Stomach smooth muscle (tissue), 2 donors: Measurements from ENCODE around the gene CCDC78.

Experiments used
- H3K27ac ChIP-seq: one replicate; pipeline ENCODE4 v1.7.0; 2013; ENCODE audit warnings: mild to moderate bottlenecking, low read length, inconsistent platforms
- H3K27me3 ChIP-seq, 2 donors: one replicate each; pipeline ENCODE4 v1.7.0; 2013; ENCODE audit warnings: low read length in 2 of 2; ENCODE audit not compliant: insufficient read depth in 2 of 2, control insufficient read depth in 1 of 2
- H3K36me3 ChIP-seq, 2 donors: one replicate each; pipeline ENCODE4 v1.7.0; 2013; ENCODE audit warnings: low read length in 2 of 2; ENCODE audit not compliant: control insufficient read depth in 2 of 2, insufficient read depth in 2 of 2
- H3K4me1 ChIP-seq: one replicate; pipeline ENCODE4 v1.7.0; 2013; ENCODE audit warnings: low read length; ENCODE audit not compliant: control insufficient read depth, insufficient read depth
- H3K4me3 ChIP-seq, 2 donors: one replicate each; pipeline ENCODE4 v1.7.0; 2013; ENCODE audit warnings: low read length in 2 of 2
- H3K9ac ChIP-seq, 2 donors: one replicate each; pipeline ENCODE4 v1.7.0; 2013; ENCODE audit warnings: low read length in 2 of 2, mild to moderate bottlenecking in 1 of 2
- H3K9me3 ChIP-seq, 2 donors: one replicate each; pipeline ENCODE4 v1.7.0; 2013; ENCODE audit warnings: low read length in 2 of 2; ENCODE audit not compliant: control insufficient read depth in 2 of 2
- donor health status: healthy.
- donor health status: Pancreatic carcinoma.

The CCDC78 gene

GRCh38 chr16:726438-727290 lies at the start of gene CCDC78, which contains the start of gene HAGHL:
Gene CCDC78, minus strand, starts transcription at chr16:726443. Its CDS starts 76 bp downstream, at chr16:726367.
Gene HAGHL, plus strand, starts transcription at chr16:727106. Its CDS starts 404 bp downstream, at chr16:727510.
- Histone ChIP-seq H3K4me1 (peaks cover 28% of the 10 kb centered on the region), H3K9ac (no peak within 1 kb of the TSS), H3K4me3 (peak within 1 kb of the TSS; percentile 19 to 69), H3K27ac (no peak within 1 kb of the TSS), H3K27me3 (peaks cover 22 to 26% of the 10 kb centered on the region in 2 donors), H3K36me3 (no peaks in the 10 kb centered on the region), H3K9me3 (no peaks in the 10 kb centered on the region)

GRCh38 chr16:775236-775796 lies 49.1 kb upstream of the CCDC78 start:
- no peaks in the 10 kb centered on the region for H3K4me1 ChIP-seq
- no peak overlapping the region for H3K27ac ChIP-seq
- no peak overlapping the region for H3K9ac ChIP-seq
- H3K36me3 ChIP-seq, result no peaks in the 10 kb centered on the region
- H3K9me3 ChIP-seq, result no peaks in the 10 kb centered on the region
- H3K27me3 ChIP-seq, result peaks cover 11 to 15% of the 10 kb centered on the region in 2 donors
- H3K4me3 ChIP-seq, result no peak overlapping the region

- H3K4me1 ChIP-seq, result no peaks in the 10 kb centered on the region
- no peaks in the 10 kb centered on the region for H3K9me3 ChIP-seq
- H3K9ac ChIP-seq, result no peak overlapping the region
- no peak overlapping the region for H3K27ac ChIP-seq
- peaks cover 10 to 17% of the 10 kb centered on the region in 2 donors for H3K27me3 ChIP-seq
- no peaks in the 10 kb centered on the region for H3K36me3 ChIP-seq
- no peak overlapping the region for H3K4me3 ChIP-seq
Observed at GRCh38 chr16:774086-775001, 48.1 kb upstream of the CCDC78 start.

GRCh38 chr16:772959-773358 lies 46.7 kb upstream of the CCDC78 start:
- H3K9me3 ChIP-seq, result no peaks in the 10 kb centered on the region
- no peak overlapping the region for H3K9ac ChIP-seq
- peaks cover 8 to 15% of the 10 kb centered on the region in 2 donors for H3K27me3 ChIP-seq
- H3K4me3 ChIP-seq, result no peak overlapping the region
- no peaks in the 10 kb centered on the region for H3K36me3 ChIP-seq
- no peak overlapping the region for H3K27ac ChIP-seq
- H3K4me1 ChIP-seq, result no peaks in the 10 kb centered on the region

- H3K27me3 ChIP-seq, result peaks cover 7 to 15% of the 10 kb centered on the region in 2 donors
- H3K27ac ChIP-seq, result no peak overlapping the region
- H3K9me3 ChIP-seq, result no peaks in the 10 kb centered on the region
- H3K4me3 ChIP-seq, result no peak overlapping the region
- no peak overlapping the region for H3K9ac ChIP-seq
- H3K36me3 ChIP-seq, result no peaks in the 10 kb centered on the region
- no peaks in the 10 kb centered on the region for H3K4me1 ChIP-seq
Observed at GRCh38 chr16:770411-770810, 44.2 kb upstream of the CCDC78 start.

- H3K4me3 ChIP-seq, result no peak overlapping the region
- H3K27ac ChIP-seq, result no peak overlapping the region
- no peak overlapping the region for H3K9ac ChIP-seq
- H3K9me3 ChIP-seq, result no peaks in the 10 kb centered on the region
- peaks cover 4 to 15% of the 10 kb centered on the region in 2 donors for H3K27me3 ChIP-seq
- H3K4me1 ChIP-seq, result no peaks in the 10 kb centered on the region
- H3K36me3 ChIP-seq, result no peaks in the 10 kb centered on the region
Observed at GRCh38 chr16:769934-770333, 43.7 kb upstream of the CCDC78 start.

- no peak overlapping the region for H3K27ac ChIP-seq
- H3K4me1 ChIP-seq, result no peaks in the 10 kb centered on the region
- H3K36me3 ChIP-seq, result no peaks in the 10 kb centered on the region
- H3K9me3 ChIP-seq, result no peaks in the 10 kb centered on the region
- H3K4me3 ChIP-seq, result no peak overlapping the region
- H3K27me3 ChIP-seq, result peaks cover 4 to 15% of the 10 kb centered on the region in 2 donors
- no peak overlapping the region for H3K9ac ChIP-seq
Observed at GRCh38 chr16:769184-769784, 43.0 kb upstream of the CCDC78 start.

- no peaks in the 10 kb centered on the region for H3K9me3 ChIP-seq
Observed at GRCh38 chr16:768428-768827, 42.2 kb upstream of the CCDC78 start.

GRCh38 chr16:767743-768235 lies 41.5 kb upstream of the CCDC78 start:
- Histone ChIP-seq H3K4me1 (no peaks in the 10 kb centered on the region), H3K9me3 (no peaks in the 10 kb centered on the region), H3K27me3 (peaks cover 7 to 13% of the 10 kb centered on the region in 2 donors), H3K36me3 (no peaks in the 10 kb centered on the region), H3K27ac (no peak overlapping the region), H3K9ac (no peak overlapping the region), H3K4me3 (no peak overlapping the region)

More at GRCh38 chr16:768428-768827, 42.2 kb upstream of the CCDC78 start:
- Histone ChIP-seq H3K9ac (no peak overlapping the region), H3K4me1 (no peaks in the 10 kb centered on the region), H3K27me3 (peaks cover 7 to 13% of the 10 kb centered on the region in 2 donors), H3K27ac (no peak overlapping the region), H3K36me3 (no peaks in the 10 kb centered on the region), H3K4me3 (no peak overlapping the region)
